Astrocyte (in vitro differentiated cells and primary cell): Measurements from ENCODE around the gene CASP5.

Experiments used
- CTCF ChIP-seq: IDR thresholded peaks from 2 replicates; pipeline ENCODE4 v1.5.1; 2011; ENCODE audit warnings: low read depth, mild to moderate bottlenecking, inconsistent platforms, low read length, moderate library complexity; ENCODE audit not compliant: insufficient read depth
- EZH2 ChIP-seq: IDR thresholded peaks from 2 replicates; pipeline ENCODE4 v1.6.1; 2012; ENCODE audit warnings: mild to moderate bottlenecking, low read length, inconsistent platforms; ENCODE audit not compliant: insufficient read depth

- TF ChIP-seq CTCF = no peak
- TF ChIP-seq EZH2 = no peak
Measured at GRCh38 chr11:104956528-104956927, 66.4 kb downstream of the CASP5 start.
